OCI-LY1 (cell line): Measurements from ENCODE around the gene LETM1.

ENCODE experiments used
- CTCF ChIP-seq: fragments of 200-600 bp; sonication (generic), shearing (Covaris generic); IDR thresholded peaks from 2 replicates; pipeline ENCODE4 v1.5.1; 2017; ENCODE audit warnings: mild to moderate bottlenecking, antibody characterized with exemption, low read length, moderate library complexity, mixed read lengths
- EZH2 ChIP-seq: fragments of 200-600 bp; sonication (generic), shearing (Covaris generic); IDR thresholded peaks from 2 replicates; pipeline ENCODE4 v1.8.0; 2017; ENCODE audit warnings: borderline replicate concordance, mixed run types, mild to moderate bottlenecking, antibody characterized with exemption, low read length, moderate library complexity, mixed read lengths

- no peak; the same call in 1 of the 2 replicates for TF ChIP-seq CTCF
- no peak for TF ChIP-seq EZH2
These were observed 42.0 kb downstream of the LETM1 start for GRCh38 chr4:1813915-1814314.
